ENCODE results near the gene SLC7A6OS. TPM values are rescaled to one million over a fixed set of nuclear protein-coding genes. Genes with fewer than 3 reads are reported as not detected.

SLC7A6OS gene
- total RNA-seq, 2 experiments from 2014 or later: 28.6 to 33.4 TPM

GRCh38 chr16:68356919-68357286 is 46.2 kb upstream of the SLC7A6OS start:
- H3K4me1 ChIP-seq (ENCODE audit: insufficient read depth, low read length, poor library complexity, severe bottlenecking): peaks cover 8% of the 10 kb centered on the region
- no peak overlapping the region for H3K27ac ChIP-seq (ENCODE audit: low read depth, low read length, poor library complexity, severe bottlenecking)
- no peak for TF ChIP-seq EZH2phosphoT487 (IDR thresholded peaks at IDR 0.05; ENCODE audit: borderline replicate concordance, low read depth, low read length)
- peaks cover 80% of the 10 kb centered on the region for H3K36me3 ChIP-seq (ENCODE audit: insufficient read depth, low read length)
- intact Hi-C loops (cut with micrococcal nuclease; ENCODE audit: unreplicated experiment): no loop called here
- ChIA-PET CTCF (ENCODE audit: unreplicated experiment) (no interaction called here), POLR2A (no interaction called here)
- H3K4me3 ChIP-seq (ENCODE audit: low read depth, low read length, poor library complexity, severe bottlenecking): no peak overlapping the region
- no TSS peak for BruUV-seq (replicated peaks)
- H3K4me2 ChIP-seq (ENCODE audit: low read length): no peak overlapping the region
- H3K9me2 ChIP-seq (ENCODE audit: insufficient read depth, low read length): no peaks in the 10 kb centered on the region
- H2AFZ ChIP-seq (ENCODE audit: low read length): no peak overlapping the region
- H3K79me2 ChIP-seq (ENCODE audit: insufficient read depth, low read depth, low read length): no peaks in the 10 kb centered on the region
- H4K20me1 ChIP-seq (ENCODE audit: insufficient read depth, low read length): no peaks in the 10 kb centered on the region
- DNase-seq (ENCODE audit: low spot score): no peak
- no peaks in the 10 kb centered on the region for H3K9me3 ChIP-seq (ENCODE audit: low read length)

- intact Hi-C loops (cut with micrococcal nuclease; ENCODE audit: unreplicated experiment): no loop called here
- peak; percentile 24 for DNase-seq (ENCODE audit: low spot score)
- Histone ChIP-seq H3K27ac (ENCODE audit: low read depth, low read length, poor library complexity, severe bottlenecking) (no peak overlapping the region), H3K36me3 (ENCODE audit: insufficient read depth, low read length) (peaks cover 85% of the 10 kb centered on the region), H3K9me2 (ENCODE audit: insufficient read depth, low read length) (no peaks in the 10 kb centered on the region), H3K79me2 (ENCODE audit: insufficient read depth, low read depth, low read length) (no peaks in the 10 kb centered on the region), H4K20me1 (ENCODE audit: insufficient read depth, low read length) (no peaks in the 10 kb centered on the region), H3K4me1 (ENCODE audit: insufficient read depth, low read length, poor library complexity, severe bottlenecking) (peaks cover 8% of the 10 kb centered on the region), H2AFZ (ENCODE audit: low read length) (no peak overlapping the region), H3K9me3 (ENCODE audit: low read length) (no peaks in the 10 kb centered on the region), H3K4me2 (ENCODE audit: low read length) (no peak overlapping the region), H3K4me3 (ENCODE audit: low read depth, low read length, poor library complexity, severe bottlenecking) (no peak overlapping the region)
- TF ChIP-seq CTCF (conservative IDR thresholded peaks at IDR 0.05; ENCODE audit: low read length) (no peak), EZH2phosphoT487 (IDR thresholded peaks at IDR 0.05; ENCODE audit: borderline replicate concordance, low read depth, low read length) (no peak)
- ChIA-PET POLR2A (interaction anchor here (0.5 kb wide), 1 partner anchor 33 kb away, joined by 3 read pairs; no protein-coding TSS in a partner anchor), CTCF (ENCODE audit: unreplicated experiment) (no interaction called here)
- no TSS peak for BruUV-seq (replicated peaks)
These were observed 45.6 kb upstream of the SLC7A6OS start for GRCh38 chr16:68356249-68356918.

- TF ChIP-seq CTCF (conservative IDR thresholded peaks at IDR 0.05; ENCODE audit: low read length): peak; percentile 46; the same call in 1 of the 2 replicates
- TF ChIP-seq EZH2phosphoT487 (IDR thresholded peaks at IDR 0.05; ENCODE audit: borderline replicate concordance, low read depth, low read length): no peak
- Histone ChIP-seq H3K27ac (ENCODE audit: low read depth, low read length, poor library complexity, severe bottlenecking) (no peak overlapping the region), H3K4me1 (ENCODE audit: insufficient read depth, low read length, poor library complexity, severe bottlenecking) (peaks cover 8% of the 10 kb centered on the region), H3K4me2 (ENCODE audit: low read length) (no peak overlapping the region), H3K9me2 (ENCODE audit: insufficient read depth, low read length) (no peaks in the 10 kb centered on the region), H3K9me3 (ENCODE audit: low read length) (no peaks in the 10 kb centered on the region), H4K20me1 (ENCODE audit: insufficient read depth, low read length) (no peaks in the 10 kb centered on the region), H3K4me3 (ENCODE audit: low read depth, low read length, poor library complexity, severe bottlenecking) (no peak overlapping the region), H2AFZ (ENCODE audit: low read length) (no peak overlapping the region), H3K36me3 (ENCODE audit: insufficient read depth, low read length) (peaks cover 88% of the 10 kb centered on the region), H3K79me2 (ENCODE audit: insufficient read depth, low read depth, low read length) (no peaks in the 10 kb centered on the region)
- no TSS peak for BruUV-seq (replicated peaks)
- intact Hi-C loops (cut with micrococcal nuclease; ENCODE audit: unreplicated experiment): no loop called here
- ChIA-PET CTCF (ENCODE audit: unreplicated experiment) (no interaction called here), POLR2A (interaction anchor here (0.5 kb wide), 1 partner anchor 32 kb away, joined by 3 read pairs; no protein-coding TSS in a partner anchor)
- DNase-seq (ENCODE audit: low spot score): no peak
These were observed 44.9 kb upstream of the SLC7A6OS start for GRCh38 chr16:68355447-68356248.

All from OCI-LY7 (cell line).